HFFc6 (cell line): ENCODE results near the gene DLG2. TPM values are rescaled to one million over a fixed set of nuclear protein-coding genes. Genes with fewer than 3 reads are reported as not detected.

Source experiments
- DNase-seq: peaks from one replicate; pipeline ENCODE4 v3.0.0-alpha.2; 2018
- H3K27ac Mint-ChIP-seq: 2 replicates; pipeline ENCODE4 v1.8.0; 2020; ENCODE audit warnings: mild to moderate bottlenecking, mixed read lengths
- H3K27me3 Mint-ChIP-seq: 2 replicates; pipeline ENCODE4 v1.8.0; 2021; ENCODE audit warnings: mild to moderate bottlenecking, moderate library complexity, mixed read lengths; ENCODE audit not compliant: insufficient read depth
- H3K36me3 Mint-ChIP-seq: 2 replicates; pipeline ENCODE4 v1.8.0; 2021; ENCODE audit warnings: low read depth, mixed read lengths
- H3K4me1 Mint-ChIP-seq: 2 replicates; pipeline ENCODE4 v1.8.0; 2020; ENCODE audit warnings: low read depth, mixed read lengths
- H3K4me3 Mint-ChIP-seq: 2 replicates; pipeline ENCODE4 v1.8.0; 2020; ENCODE audit warnings: mild to moderate bottlenecking, moderate library complexity, mixed read lengths
- H3K9me3 Mint-ChIP-seq: 2 replicates; pipeline ENCODE4 v1.8.0; 2020; ENCODE audit warnings: mild to moderate bottlenecking, mixed read lengths
- CTCF ChIP-seq: fragments of 200-600 bp; sonication (generic); IDR thresholded peaks from 2 replicates; pipeline ENCODE4 v1.5.0; 2021; ENCODE audit warnings: antibody characterized with exemption, mild to moderate bottlenecking
- total RNA-seq, 6 experiments: library from RNA; stranded (reverse); fragmentation: NEBNext Ultra II Directional; extraction: Animal tissue kit (Norgen Biotek cat#: 25700); gene quantifications; 2 replicates in 1 of 6; 3 replicates in 5 of 6; pipeline ENCODE4 v1.2.3, GENCODE V29; 2021

Gene DLG2
- total RNA-seq, 6 experiments from 2014 or later, result 0.39 to 1.00 (median 0.80) TPM; not detected in 1

- H3K27ac Mint-ChIP-seq, result no peak overlapping the region
- no peak for DNase-seq
- peaks cover 30% of the 10 kb centered on the region for H3K9me3 Mint-ChIP-seq
- no peaks in the 10 kb centered on the region for H3K36me3 Mint-ChIP-seq
- no peak overlapping the region for H3K4me3 Mint-ChIP-seq
- TF ChIP-seq CTCF, result no peak
- no peaks in the 10 kb centered on the region for H3K4me1 Mint-ChIP-seq
- H3K27me3 Mint-ChIP-seq, result no peaks in the 10 kb centered on the region; the same call in 1 of the 2 replicates
These were observed 1392.5 kb downstream of the DLG2 start for GRCh38 chr11:84234462-84235202.

GRCh38 chr11:84234011-84234410, 1393.1 kb downstream of the DLG2 start:
- Mint-ChIP-seq H3K36me3 (no peaks in the 10 kb centered on the region), H3K27me3 (no peaks in the 10 kb centered on the region; the same call in 1 of the 2 replicates), H3K27ac (no peak overlapping the region), H3K4me3 (no peak overlapping the region), H3K9me3 (peaks cover 30% of the 10 kb centered on the region), H3K4me1 (no peaks in the 10 kb centered on the region)
- DNase-seq, result no peak
- no peak for TF ChIP-seq CTCF

DNA sequence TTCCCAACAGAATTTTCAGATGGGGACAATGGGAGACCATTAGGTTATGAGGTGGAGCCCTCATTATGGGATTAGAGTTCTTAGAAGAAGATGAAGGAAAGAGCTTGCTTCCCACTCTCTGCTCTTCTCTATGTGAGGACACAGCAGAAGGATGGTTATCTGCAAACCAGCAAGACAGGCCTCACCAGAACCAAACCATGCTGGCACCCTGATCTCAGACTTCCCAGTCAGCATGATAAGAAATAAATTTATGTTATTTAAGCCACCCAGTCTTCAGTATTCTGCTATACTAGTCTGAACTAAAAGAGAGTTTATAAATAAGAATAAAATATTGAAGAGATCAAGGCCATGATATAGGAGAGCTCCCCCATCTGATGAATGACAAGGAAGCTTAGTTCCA, 1394.6 kb downstream of the DLG2 start:
- Mint-ChIP-seq H3K4me1 (no peaks in the 10 kb centered on the region), H3K4me3 (no peak overlapping the region), H3K9me3 (peaks cover 26% of the 10 kb centered on the region), H3K27me3 (no peaks in the 10 kb centered on the region; the same call in 1 of the 2 replicates), H3K27ac (no peak overlapping the region), H3K36me3 (no peaks in the 10 kb centered on the region)
- no peak for TF ChIP-seq CTCF
- DNase-seq, result no peak

DNA sequence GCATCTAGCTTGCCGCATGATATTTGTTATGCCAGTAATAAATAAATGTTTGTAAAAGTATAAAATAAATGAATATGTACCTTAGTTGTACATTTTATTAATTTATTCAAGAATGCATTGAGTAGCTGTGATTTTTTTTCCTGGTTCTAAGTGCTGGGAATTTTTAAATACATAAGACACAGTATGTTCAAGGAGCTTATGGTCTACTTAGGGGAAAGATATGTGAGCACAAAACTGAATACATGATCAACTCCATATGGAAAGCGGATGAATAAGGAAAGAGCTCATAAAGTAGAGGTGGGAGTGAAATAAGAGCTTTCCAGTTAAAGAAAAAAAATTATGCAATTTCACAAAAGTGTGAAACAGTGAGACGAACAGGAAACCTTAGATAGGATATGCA, 1396.7 kb downstream of the DLG2 start:
- no peak for TF ChIP-seq CTCF
- H3K27me3 Mint-ChIP-seq, result no peaks in the 10 kb centered on the region; the same call in 1 of the 2 replicates
- H3K4me3 Mint-ChIP-seq, result no peak overlapping the region
- H3K9me3 Mint-ChIP-seq, result peaks cover 24% of the 10 kb centered on the region
- DNase-seq, result no peak
- H3K4me1 Mint-ChIP-seq, result no peaks in the 10 kb centered on the region
- no peaks in the 10 kb centered on the region for H3K36me3 Mint-ChIP-seq
- no peak overlapping the region for H3K27ac Mint-ChIP-seq

- Mint-ChIP-seq H3K27ac (no peak overlapping the region), H3K36me3 (no peaks in the 10 kb centered on the region), H3K27me3 (no peaks in the 10 kb centered on the region), H3K9me3 (peaks cover 12% of the 10 kb centered on the region), H3K4me1 (no peaks in the 10 kb centered on the region), H3K4me3 (no peak overlapping the region)
- DNase-seq, result no peak
- no peak for TF ChIP-seq CTCF
These were observed 1399.0 kb downstream of the DLG2 start for GRCh38 chr11:84227970-84228665.
